Measurements from ENCODE around the gene ANTKMT.
"Not testable (repeated sequence)": the region's sequence is repeated elsewhere in the genome, so short reads cannot be mapped to it uniquely, and the experiment has no call there.

ANTKMT gene

GRCh38 chr16:743794-744500 lies 23.0 kb downstream of the ANTKMT start:
- no peak for DNase-seq

- no peak for DNase-seq
Measured at GRCh38 chr16:745739-746138, 24.8 kb downstream of the ANTKMT start.

GRCh38 chr16:746637-747036 lies 25.7 kb downstream of the ANTKMT start:
- no peak for DNase-seq

GRCh38 chr16:747978-748746 lies 27.2 kb downstream of the ANTKMT start:
- no peak for DNase-seq

GRCh38 chr16:749010-749409 lies 28.1 kb downstream of the ANTKMT start:
- no peak for DNase-seq

GRCh38 chr16:750485-750884 lies 29.5 kb downstream of the ANTKMT start:
- DNase-seq = no peak

GRCh38 chr16:751152-752006 lies 30.4 kb downstream of the ANTKMT start:
- DNase-seq = no peak

- no peak for DNase-seq
Measured at GRCh38 chr16:752007-752312, 31.0 kb downstream of the ANTKMT start.

- DNase-seq = not testable (repeated sequence)
Measured at GRCh38 chr16:754121-754607, 33.2 kb downstream of the ANTKMT start.

- DNase-seq = no peak
Measured at GRCh38 chr16:754656-755055, 33.7 kb downstream of the ANTKMT start.

- DNase-seq = no peak
Measured at GRCh38 chr16:756428-756827, 35.5 kb downstream of the ANTKMT start.

GRCh38 chr16:759110-759910 lies 38.4 kb downstream of the ANTKMT start:
- no peak for DNase-seq

- DNase-seq = no peak
Measured at GRCh38 chr16:760065-760464, 39.1 kb downstream of the ANTKMT start.

- DNase-seq = no peak
Measured at GRCh38 chr16:760545-761343, 39.8 kb downstream of the ANTKMT start, which contains the start of gene MSLN. Gene MSLN (plus strand): TSS chr16:760734. CDS start chr16:762681, 1,947 bp downstream.

GRCh38 chr16:761625-762513 lies 40.9 kb downstream of the ANTKMT start:
- no peak for DNase-seq

GRCh38 chr16:762595-763268 lies 41.8 kb downstream of the ANTKMT start:
- no peak for DNase-seq

- DNase-seq = no peak
Measured at GRCh38 chr16:763369-764183, 42.6 kb downstream of the ANTKMT start.

GRCh38 chr16:764184-764750 lies 43.3 kb downstream of the ANTKMT start:
- DNase-seq = no peak

Measured in T-helper 2 cell (primary cell).